Measurements from ENCODE around the gene ZBTB38. TPM values are rescaled to one million over a fixed set of nuclear protein-coding genes. Genes with fewer than 3 reads are reported as not detected.

Gene ZBTB38
- total RNA-seq, 1 donor = 181 TPM

DNA sequence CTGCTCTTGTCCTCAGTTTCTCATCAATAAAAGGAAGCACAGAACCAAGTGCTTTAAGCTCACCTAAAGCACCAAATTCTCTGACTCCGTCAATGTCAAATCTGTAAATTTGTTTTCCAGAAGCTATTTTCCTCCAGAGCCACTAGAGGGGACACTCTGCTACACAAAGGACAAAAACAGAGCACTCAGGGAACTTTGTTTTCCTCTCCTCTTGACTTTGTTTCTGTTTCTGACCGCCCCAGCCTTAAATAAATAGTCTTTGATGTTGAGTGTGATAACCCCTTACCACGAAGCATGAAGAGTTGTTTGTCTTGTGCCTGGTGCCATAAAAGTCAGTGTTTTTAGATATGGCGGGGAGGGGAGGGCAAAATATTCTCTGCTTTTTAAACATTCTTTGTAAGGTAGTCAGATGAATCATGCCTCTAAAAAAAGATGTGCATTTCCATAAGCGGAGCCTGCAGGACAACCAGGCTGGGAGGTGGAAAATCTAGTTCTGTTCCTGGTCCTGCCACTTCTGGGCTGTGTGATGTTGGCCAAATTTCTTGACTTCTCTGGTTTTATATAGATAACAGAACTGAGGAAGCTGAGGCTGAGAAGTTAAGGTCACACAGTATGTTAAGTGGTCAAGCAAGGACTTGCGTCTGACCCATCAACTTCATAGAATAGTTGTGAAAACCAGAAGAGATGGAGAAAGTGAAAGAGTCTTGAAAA is 7.3 kb upstream of the ZBTB38 start:
- Histone ChIP-seq H3K36me3 (ENCODE audit: insufficient read depth, low read length) (no peaks in the 10 kb centered on the region), H3K9me3 (ENCODE audit: low read depth, low read length) (no peaks in the 10 kb centered on the region), H3K4me2 (ENCODE audit: insufficient read depth, low read length) (peak overlapping the region; percentile 33), H3K79me2 (ENCODE audit: insufficient read depth, low read length) (no peaks in the 10 kb centered on the region), H3K27me3 (ENCODE audit: insufficient read depth, low read length) (no peaks in the 10 kb centered on the region), H3K27ac (ENCODE audit: low read depth, low read length) (peak overlapping the region; percentile 72), H4K20me1 (ENCODE audit: insufficient read depth, low read length) (no peaks in the 10 kb centered on the region), H3K4me1 (ENCODE audit: insufficient read depth, low read length) (peaks cover 19% of the 10 kb centered on the region), H2AFZ (ENCODE audit: low read length) (peak overlapping the region; percentile 27), H3K4me3 (ENCODE audit: insufficient read depth, low read length) (no peak overlapping the region)
- TF ChIP-seq, protein P1, sequence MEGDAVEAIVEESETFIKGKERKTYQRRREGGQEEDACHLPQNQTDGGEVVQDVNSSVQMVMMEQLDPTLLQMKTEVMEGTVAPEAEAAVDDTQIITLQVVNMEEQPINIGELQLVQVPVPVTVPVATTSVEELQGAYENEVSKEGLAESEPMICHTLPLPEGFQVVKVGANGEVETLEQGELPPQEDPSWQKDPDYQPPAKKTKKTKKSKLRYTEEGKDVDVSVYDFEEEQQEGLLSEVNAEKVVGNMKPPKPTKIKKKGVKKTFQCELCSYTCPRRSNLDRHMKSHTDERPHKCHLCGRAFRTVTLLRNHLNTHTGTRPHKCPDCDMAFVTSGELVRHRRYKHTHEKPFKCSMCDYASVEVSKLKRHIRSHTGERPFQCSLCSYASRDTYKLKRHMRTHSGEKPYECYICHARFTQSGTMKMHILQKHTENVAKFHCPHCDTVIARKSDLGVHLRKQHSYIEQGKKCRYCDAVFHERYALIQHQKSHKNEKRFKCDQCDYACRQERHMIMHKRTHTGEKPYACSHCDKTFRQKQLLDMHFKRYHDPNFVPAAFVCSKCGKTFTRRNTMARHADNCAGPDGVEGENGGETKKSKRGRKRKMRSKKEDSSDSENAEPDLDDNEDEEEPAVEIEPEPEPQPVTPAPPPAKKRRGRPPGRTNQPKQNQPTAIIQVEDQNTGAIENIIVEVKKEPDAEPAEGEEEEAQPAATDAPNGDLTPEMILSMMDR (IDR thresholded peaks at IDR 0.05; ENCODE audit: extremely low read depth, low read depth, low read length) = peak; percentile 88
- peak; percentile 77 for DNase-seq (ENCODE audit: insufficient read length, low spot score, missing footprints)

DNA sequence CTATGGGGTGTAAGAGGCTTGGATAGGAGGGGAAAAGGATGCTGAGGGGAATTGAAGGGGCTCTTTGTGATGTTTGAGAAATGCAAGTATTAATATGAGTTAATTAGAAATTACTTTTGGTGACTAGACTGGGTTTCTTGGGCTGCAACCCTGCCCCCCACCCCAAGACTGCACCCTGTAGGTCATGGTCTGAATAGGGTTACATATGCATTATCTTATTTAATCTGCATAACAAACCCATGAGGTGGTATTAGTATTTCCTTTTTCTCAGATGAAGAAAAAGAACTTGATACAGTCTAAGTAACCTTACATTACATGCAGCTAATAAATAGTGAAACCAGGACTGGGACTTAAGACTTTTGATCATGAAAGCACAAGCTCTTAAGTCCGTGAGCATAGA is 5.6 kb upstream of the ZBTB38 start:
- Histone ChIP-seq H2AFZ (ENCODE audit: low read length) (no peak overlapping the region), H3K79me2 (ENCODE audit: insufficient read depth, low read length) (no peaks in the 10 kb centered on the region), H3K36me3 (ENCODE audit: insufficient read depth, low read length) (no peaks in the 10 kb centered on the region), H3K4me1 (ENCODE audit: insufficient read depth, low read length) (peaks cover 34% of the 10 kb centered on the region), H3K4me3 (ENCODE audit: insufficient read depth, low read length) (no peak overlapping the region), H3K27me3 (ENCODE audit: insufficient read depth, low read length) (no peaks in the 10 kb centered on the region), H3K9me3 (ENCODE audit: low read depth, low read length) (no peaks in the 10 kb centered on the region), H3K4me2 (ENCODE audit: insufficient read depth, low read length) (no peak overlapping the region), H3K27ac (ENCODE audit: low read depth, low read length) (no peak overlapping the region), H4K20me1 (ENCODE audit: insufficient read depth, low read length) (no peaks in the 10 kb centered on the region)
- TF ChIP-seq, protein P1 (IDR thresholded peaks at IDR 0.05; ENCODE audit: extremely low read depth, low read depth, low read length) = no peak
- no peak for DNase-seq (ENCODE audit: insufficient read length, low spot score, missing footprints)

DNA sequence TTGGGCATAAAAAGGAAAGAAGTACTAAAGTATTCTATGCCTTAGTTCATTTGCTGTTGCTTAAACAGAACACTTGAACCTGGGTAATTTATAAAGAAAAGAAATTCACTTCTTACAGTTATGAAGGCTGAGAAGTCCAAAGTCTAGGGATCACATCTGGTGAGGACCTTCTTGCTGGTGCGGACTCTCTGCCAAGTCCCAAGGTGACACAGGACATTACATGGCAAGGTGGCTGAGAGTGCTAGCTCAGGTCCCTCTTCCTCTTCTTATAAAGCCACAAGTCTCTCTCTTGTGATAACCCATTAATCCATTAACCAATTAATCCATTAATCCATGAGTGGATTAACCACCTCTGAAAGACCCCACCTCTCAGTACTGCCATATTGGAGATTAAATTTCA is 3.1 kb upstream of the ZBTB38 start:
- peaks cover under 1% of the 10 kb centered on the region for H3K36me3 ChIP-seq (ENCODE audit: insufficient read depth, low read length)
- H3K4me1 ChIP-seq (ENCODE audit: insufficient read depth, low read length) = peaks cover 56% of the 10 kb centered on the region
- no peak overlapping the region for H3K4me2 ChIP-seq (ENCODE audit: insufficient read depth, low read length)
- no peak overlapping the region for H2AFZ ChIP-seq (ENCODE audit: low read length)
- H3K27ac ChIP-seq (ENCODE audit: low read depth, low read length) = peak overlapping the region; percentile 99
- no peaks in the 10 kb centered on the region for H4K20me1 ChIP-seq (ENCODE audit: insufficient read depth, low read length)
- no peaks in the 10 kb centered on the region for H3K9me3 ChIP-seq (ENCODE audit: low read depth, low read length)
- H3K4me3 ChIP-seq (ENCODE audit: insufficient read depth, low read length) = no peak overlapping the region
- peaks cover 6% of the 10 kb centered on the region for H3K79me2 ChIP-seq (ENCODE audit: insufficient read depth, low read length)
- DNase-seq (ENCODE audit: insufficient read length, low spot score, missing footprints) = no peak
- H3K27me3 ChIP-seq (ENCODE audit: insufficient read depth, low read length) = no peaks in the 10 kb centered on the region
- TF ChIP-seq, protein P1 (IDR thresholded peaks at IDR 0.05; ENCODE audit: extremely low read depth, low read depth, low read length) = no peak

DNA sequence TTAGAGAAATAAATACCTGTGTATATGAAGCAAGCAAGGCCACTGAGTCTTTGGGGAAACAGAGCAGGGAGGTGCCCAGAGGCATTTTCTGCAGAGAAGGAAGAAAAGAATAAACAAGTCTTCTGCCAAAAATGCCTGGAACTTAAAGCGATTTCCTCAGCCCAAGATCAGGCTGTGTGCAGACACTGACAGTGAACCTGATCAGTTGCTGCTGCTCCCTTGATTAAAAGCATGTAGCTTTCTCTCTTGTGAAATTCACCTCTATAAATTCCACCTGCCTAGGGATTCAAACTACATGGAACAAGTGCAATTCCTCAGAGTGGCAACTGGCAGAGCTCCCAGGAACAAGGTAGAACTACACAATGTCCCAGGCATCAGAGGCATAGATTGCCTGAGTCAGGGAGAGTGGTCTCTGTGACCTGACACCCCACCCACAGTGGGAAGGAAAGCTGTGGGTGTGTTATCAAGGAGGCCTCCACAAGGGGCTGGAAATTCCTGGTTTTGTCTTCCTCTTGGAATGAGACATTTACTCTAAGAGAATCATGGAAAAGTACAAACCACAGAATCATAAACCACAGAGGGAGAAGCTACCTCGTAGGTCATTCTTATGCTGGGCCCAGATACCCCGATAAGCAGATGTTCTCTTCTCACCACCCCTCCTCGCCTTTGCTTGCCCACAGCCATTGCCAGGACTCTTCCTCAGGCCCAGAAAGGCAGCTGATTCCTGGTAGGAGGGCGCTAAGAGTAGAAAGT is 1.8 kb upstream of the ZBTB38 start:
- Histone ChIP-seq H3K36me3 (ENCODE audit: insufficient read depth, low read length) (peaks cover 7% of the 10 kb centered on the region), H3K4me2 (ENCODE audit: insufficient read depth, low read length) (peak overlapping the region; percentile 69), H3K4me1 (ENCODE audit: insufficient read depth, low read length) (peaks cover 55% of the 10 kb centered on the region), H3K27ac (ENCODE audit: low read depth, low read length) (peak overlapping the region; percentile 99), H3K9me3 (ENCODE audit: low read depth, low read length) (no peaks in the 10 kb centered on the region), H3K4me3 (ENCODE audit: insufficient read depth, low read length) (peak overlapping the region; percentile 29), H4K20me1 (ENCODE audit: insufficient read depth, low read length) (no peaks in the 10 kb centered on the region), H3K79me2 (ENCODE audit: insufficient read depth, low read length) (peaks cover 13% of the 10 kb centered on the region), H3K27me3 (ENCODE audit: insufficient read depth, low read length) (no peaks in the 10 kb centered on the region), H2AFZ (ENCODE audit: low read length) (peak overlapping the region; percentile 1)
- DNase-seq (ENCODE audit: insufficient read length, low spot score, missing footprints) = peak; percentile 81
- TF ChIP-seq, protein P1 (IDR thresholded peaks at IDR 0.05; ENCODE audit: extremely low read depth, low read depth, low read length) = peak; percentile 23
